ENCODE data around the gene ZNF598.

Gene ZNF598

GRCh38 chr16:2037647-2038381, 28.2 kb upstream of the ZNF598 start:
- Histone ChIP-seq H3K4me3 (ENCODE audit: low read length) (no peak overlapping the region), H3K9me2 (replicated peaks; ENCODE audit: control insufficient read depth, low read length) (no peaks in the 10 kb centered on the region), H3K9me3 (ENCODE audit: control insufficient read depth, insufficient read depth, low read length) (no peaks in the 10 kb centered on the region), H4K20me1 (ENCODE audit: control insufficient read depth, insufficient read depth, low read depth, low read length) (no peaks in the 10 kb centered on the region), H3K4me2 (ENCODE audit: low read length) (no peak overlapping the region), H3K4me1 (ENCODE audit: control insufficient read depth, low read length) (no peaks in the 10 kb centered on the region), H3F3A (ENCODE audit: control insufficient read depth, insufficient read depth) (no peaks in the 10 kb centered on the region), H3K27ac (ENCODE audit: low read depth, low read length) (no peak overlapping the region), H3K79me2 (ENCODE audit: control insufficient read depth, low read length) (no peaks in the 10 kb centered on the region), H3K27me3 (ENCODE audit: control insufficient read depth, low read length) (peaks cover 12% of the 10 kb centered on the region), H3K36me3 (ENCODE audit: control insufficient read depth, low read length) (no peaks in the 10 kb centered on the region)
- TF ChIP-seq, protein P1, sequence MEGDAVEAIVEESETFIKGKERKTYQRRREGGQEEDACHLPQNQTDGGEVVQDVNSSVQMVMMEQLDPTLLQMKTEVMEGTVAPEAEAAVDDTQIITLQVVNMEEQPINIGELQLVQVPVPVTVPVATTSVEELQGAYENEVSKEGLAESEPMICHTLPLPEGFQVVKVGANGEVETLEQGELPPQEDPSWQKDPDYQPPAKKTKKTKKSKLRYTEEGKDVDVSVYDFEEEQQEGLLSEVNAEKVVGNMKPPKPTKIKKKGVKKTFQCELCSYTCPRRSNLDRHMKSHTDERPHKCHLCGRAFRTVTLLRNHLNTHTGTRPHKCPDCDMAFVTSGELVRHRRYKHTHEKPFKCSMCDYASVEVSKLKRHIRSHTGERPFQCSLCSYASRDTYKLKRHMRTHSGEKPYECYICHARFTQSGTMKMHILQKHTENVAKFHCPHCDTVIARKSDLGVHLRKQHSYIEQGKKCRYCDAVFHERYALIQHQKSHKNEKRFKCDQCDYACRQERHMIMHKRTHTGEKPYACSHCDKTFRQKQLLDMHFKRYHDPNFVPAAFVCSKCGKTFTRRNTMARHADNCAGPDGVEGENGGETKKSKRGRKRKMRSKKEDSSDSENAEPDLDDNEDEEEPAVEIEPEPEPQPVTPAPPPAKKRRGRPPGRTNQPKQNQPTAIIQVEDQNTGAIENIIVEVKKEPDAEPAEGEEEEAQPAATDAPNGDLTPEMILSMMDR (IDR thresholded peaks at IDR 0.05; ENCODE audit: low read depth, low read length, poor library complexity, severe bottlenecking), result no peak
- no peak for TF ChIP-seq EZH2phosphoT487 (IDR thresholded peaks at IDR 0.05; ENCODE audit: borderline replicate concordance, low read length)

DNA sequence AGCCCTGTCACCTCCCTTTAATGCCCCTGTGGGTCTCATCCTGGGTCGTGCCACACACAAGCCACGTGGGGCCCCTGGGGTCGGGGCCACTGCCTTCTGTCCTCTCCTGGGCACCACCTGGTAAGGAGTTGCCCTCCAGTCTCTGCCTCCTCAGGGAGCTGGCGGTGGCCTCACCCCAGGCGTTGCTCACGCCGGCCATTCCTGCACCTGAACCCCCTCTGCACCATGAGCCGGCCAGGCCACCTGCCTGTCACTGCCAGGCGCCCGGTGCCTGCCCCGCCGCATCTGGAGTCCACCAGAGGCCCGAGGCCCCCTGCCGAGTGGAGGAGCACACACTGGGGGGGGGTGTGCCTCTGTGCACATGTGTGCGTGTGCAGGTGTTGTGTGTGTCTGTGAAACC, 27.5 kb upstream of the ZNF598 start:
- no peaks in the 10 kb centered on the region for H3F3A ChIP-seq (ENCODE audit: control insufficient read depth, insufficient read depth)
- no peaks in the 10 kb centered on the region for H3K9me3 ChIP-seq (ENCODE audit: control insufficient read depth, insufficient read depth, low read length)
- no peaks in the 10 kb centered on the region for H3K9me2 ChIP-seq (replicated peaks; ENCODE audit: control insufficient read depth, low read length)
- no peaks in the 10 kb centered on the region for H3K36me3 ChIP-seq (ENCODE audit: control insufficient read depth, low read length)
- no peaks in the 10 kb centered on the region for H4K20me1 ChIP-seq (ENCODE audit: control insufficient read depth, insufficient read depth, low read depth, low read length)
- TF ChIP-seq, protein P1 (IDR thresholded peaks at IDR 0.05; ENCODE audit: low read depth, low read length, poor library complexity, severe bottlenecking), result no peak
- no peak for TF ChIP-seq EZH2phosphoT487 (IDR thresholded peaks at IDR 0.05; ENCODE audit: borderline replicate concordance, low read length)
- H3K4me3 ChIP-seq (ENCODE audit: low read length), result no peak overlapping the region
- H3K4me2 ChIP-seq (ENCODE audit: low read length), result no peak overlapping the region
- H3K27ac ChIP-seq (ENCODE audit: low read depth, low read length), result no peak overlapping the region
- H3K27me3 ChIP-seq (ENCODE audit: control insufficient read depth, low read length), result peaks cover 18% of the 10 kb centered on the region
- H3K4me1 ChIP-seq (ENCODE audit: control insufficient read depth, low read length), result no peaks in the 10 kb centered on the region
- H3K79me2 ChIP-seq (ENCODE audit: control insufficient read depth, low read length), result no peaks in the 10 kb centered on the region

DNA sequence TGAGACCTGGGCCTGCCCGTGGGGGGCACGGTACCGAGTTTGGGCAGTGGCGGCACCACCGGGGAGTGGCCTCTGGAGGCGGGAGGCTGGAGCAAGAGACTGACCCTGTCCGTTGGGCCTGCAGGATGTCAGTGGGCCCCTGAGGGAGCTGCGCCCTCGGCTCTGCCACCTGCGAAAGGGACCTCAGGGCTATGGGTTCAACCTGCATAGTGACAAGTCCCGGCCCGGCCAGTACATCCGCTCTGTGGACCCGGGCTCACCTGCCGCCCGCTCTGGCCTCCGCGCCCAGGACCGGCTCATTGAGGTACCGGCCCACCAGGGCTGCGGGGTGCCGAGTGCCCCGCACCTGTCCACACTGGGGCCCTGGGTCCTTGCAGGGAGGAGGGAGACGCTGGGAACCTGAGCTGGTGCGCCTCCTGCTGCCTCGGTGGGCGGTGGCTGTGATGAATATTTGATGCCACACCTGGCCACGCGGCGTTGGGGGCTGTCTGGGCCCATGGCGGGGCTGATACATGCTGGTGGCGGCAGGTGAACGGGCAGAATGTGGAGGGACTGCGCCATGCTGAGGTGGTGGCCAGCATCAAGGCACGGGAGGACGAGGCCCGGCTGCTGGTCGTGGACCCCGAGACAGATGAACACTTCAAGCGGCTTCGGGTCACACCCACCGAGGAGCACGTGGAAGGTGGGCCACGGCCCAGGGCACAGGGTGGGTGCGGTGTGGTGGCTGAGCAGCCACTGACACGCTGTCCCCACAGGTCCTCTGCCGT, 26.8 kb upstream of the ZNF598 start:
- Histone ChIP-seq H3K27ac (ENCODE audit: low read depth, low read length) (no peak overlapping the region), H3K4me3 (ENCODE audit: low read length) (no peak overlapping the region), H4K20me1 (ENCODE audit: control insufficient read depth, insufficient read depth, low read depth, low read length) (no peaks in the 10 kb centered on the region), H3F3A (ENCODE audit: control insufficient read depth, insufficient read depth) (no peaks in the 10 kb centered on the region), H3K79me2 (ENCODE audit: control insufficient read depth, low read length) (no peaks in the 10 kb centered on the region), H3K9me2 (replicated peaks; ENCODE audit: control insufficient read depth, low read length) (no peaks in the 10 kb centered on the region), H3K36me3 (ENCODE audit: control insufficient read depth, low read length) (no peaks in the 10 kb centered on the region), H3K4me2 (ENCODE audit: low read length) (no peak overlapping the region), H3K27me3 (ENCODE audit: control insufficient read depth, low read length) (peaks cover 21% of the 10 kb centered on the region), H3K9me3 (ENCODE audit: control insufficient read depth, insufficient read depth, low read length) (no peaks in the 10 kb centered on the region), H3K4me1 (ENCODE audit: control insufficient read depth, low read length) (no peaks in the 10 kb centered on the region)
- TF ChIP-seq EZH2phosphoT487 (IDR thresholded peaks at IDR 0.05; ENCODE audit: borderline replicate concordance, low read length), result no peak
- TF ChIP-seq, protein P1 (IDR thresholded peaks at IDR 0.05; ENCODE audit: low read depth, low read length, poor library complexity, severe bottlenecking), result no peak
